ENCODE measurements around the gene PITPNM3.
"Not testable (repeated sequence)": the region's sequence is repeated elsewhere in the genome, so short reads cannot be mapped to it uniquely, and the experiment has no call there.

Gene PITPNM3

GRCh38 chr17:6497496-6498221 lies 58.7 kb downstream of the PITPNM3 start:
- no peak for DNase-seq

- no peak for DNase-seq
Observed at GRCh38 chr17:6496640-6497441, 59.5 kb downstream of the PITPNM3 start.

- no peak for DNase-seq
Observed at GRCh38 chr17:6496116-6496481, 60.3 kb downstream of the PITPNM3 start.

- no peak for DNase-seq
Observed at GRCh38 chr17:6495450-6496115, 60.8 kb downstream of the PITPNM3 start.

- DNase-seq: no peak
Observed at GRCh38 chr17:6494239-6494941, 62.0 kb downstream of the PITPNM3 start.

GRCh38 chr17:6492892-6493674 lies 63.3 kb downstream of the PITPNM3 start:
- DNase-seq: no peak

GRCh38 chr17:6491071-6491700 lies 65.2 kb downstream of the PITPNM3 start:
- DNase-seq: no peak

- DNase-seq: no peak
Observed at GRCh38 chr17:6489016-6489550, 67.3 kb downstream of the PITPNM3 start.

GRCh38 chr17:6488008-6488539 lies 68.3 kb downstream of the PITPNM3 start:
- DNase-seq: no peak

GRCh38 chr17:6487251-6488007 lies 68.9 kb downstream of the PITPNM3 start:
- no peak for DNase-seq

- DNase-seq: no peak
Observed at GRCh38 chr17:6485646-6486412, 70.5 kb downstream of the PITPNM3 start.

- no peak for DNase-seq
Observed at GRCh38 chr17:6483507-6483906, 72.8 kb downstream of the PITPNM3 start.

GRCh38 chr17:6482796-6483195 lies 73.6 kb downstream of the PITPNM3 start:
- DNase-seq: not testable (repeated sequence)

GRCh38 chr17:6482105-6482455 lies 74.3 kb downstream of the PITPNM3 start:
- no peak for DNase-seq

- no peak for DNase-seq
Observed at GRCh38 chr17:6480303-6480675, 76.1 kb downstream of the PITPNM3 start.

GRCh38 chr17:6479622-6480302 lies 76.6 kb downstream of the PITPNM3 start:
- no peak for DNase-seq

- DNase-seq: no peak
Observed at GRCh38 chr17:6478486-6478885, 77.9 kb downstream of the PITPNM3 start.

GRCh38 chr17:6477831-6478383 lies 78.4 kb downstream of the PITPNM3 start:
- no peak for DNase-seq

- no peak for DNase-seq
Observed at GRCh38 chr17:6476810-6477179, 79.6 kb downstream of the PITPNM3 start.
